HepG2 (cell line): ENCODE results near the gene P4HTM. TPM values are rescaled to one million over a fixed set of nuclear protein-coding genes. Genes with fewer than 3 reads are reported as not detected.

ENCODE experiments used
- CBX5 ChIP-seq: sonication (generic); formaldehyde crosslinking; IDR thresholded peaks from 2 replicates; pipeline ENCODE4 v1.4.0; 2020; ENCODE audit warnings: missing genetic modification reagents, borderline replicate concordance
- CREM ChIP-seq, 2 experiments: sonication (generic) in 1 of 2; formaldehyde crosslinking in 1 of 2; IDR thresholded peaks; 2 replicates each; pipeline versions ENCODE4 v1.4.0 to v1.6.1; 2016 to 2020; ENCODE audit warnings: antibody characterized with exemption in 1 of 2, mild to moderate bottlenecking in 1 of 2, missing genetic modification reagents in 1 of 2
- ELF4 ChIP-seq: sonication (generic); formaldehyde crosslinking; IDR thresholded peaks from 2 replicates; pipeline ENCODE4 v1.5.0; 2020; ENCODE audit warnings: missing genetic modification reagents, mild to moderate bottlenecking, moderate library complexity, borderline replicate concordance
- FIP1L1 ChIP-seq: fragments of 200-400 bp; formaldehyde crosslinking; IDR thresholded peaks from 2 replicates; pipeline ENCODE4 v1.6.1; 2018; ENCODE audit warnings: low read depth, mild to moderate bottlenecking, low read length, moderate library complexity, borderline replicate concordance; ENCODE audit not compliant: insufficient read depth
- HNRNPK ChIP-seq: fragments of 200-400 bp; formaldehyde crosslinking; IDR thresholded peaks from 2 replicates; pipeline ENCODE4 v1.6.1; 2018; ENCODE audit warnings: low read length, low read depth, moderate library complexity, mild to moderate bottlenecking; ENCODE audit not compliant: poor library complexity, severe bottlenecking
- IKZF4 ChIP-seq: sonication (generic); formaldehyde crosslinking; IDR thresholded peaks from 2 replicates; pipeline ENCODE4 v1.5.1; 2020; ENCODE audit warnings: borderline replicate concordance, mild to moderate bottlenecking, low read depth, missing genetic modification reagents; ENCODE audit errors: not compliant biosample characterization
- KDM4B ChIP-seq: sonication (generic); formaldehyde crosslinking; IDR thresholded peaks from 2 replicates; pipeline ENCODE4 v1.4.0; 2020; ENCODE audit warnings: missing genetic modification reagents
- KLF12 ChIP-seq: sonication (generic); formaldehyde crosslinking; IDR thresholded peaks from 2 replicates; pipeline ENCODE4 v1.4.0; 2020; ENCODE audit warnings: missing genetic modification reagents, borderline replicate concordance
- KMT2B ChIP-seq: IDR thresholded peaks from 2 replicates; pipeline ENCODE4 v1.6.1; 2016; ENCODE audit warnings: missing genetic modification reagents, missing compliant biosample characterization
- NFKBIZ ChIP-seq: IDR thresholded peaks from 2 replicates; pipeline ENCODE4 v1.6.1; 2018; ENCODE audit warnings: missing genetic modification reagents, missing compliant biosample characterization
- RFXAP ChIP-seq: sonication (generic); formaldehyde crosslinking; IDR thresholded peaks from 2 replicates; pipeline ENCODE4 v1.4.0; 2020; ENCODE audit warnings: missing genetic modification reagents, borderline replicate concordance
- SETDB1 ChIP-seq: sonication (generic); formaldehyde crosslinking; IDR thresholded peaks from 2 replicates; pipeline ENCODE4 v1.5.1; 2020; ENCODE audit warnings: missing genetic modification reagents, mild to moderate bottlenecking, borderline replicate concordance
- SP1 ChIP-seq, 2 experiments: fragments of 450-650 bp in 1 of 2; sonication (generic) in 1 of 2; formaldehyde crosslinking in 1 of 2; IDR thresholded peaks; 2 replicates each; pipeline versions ENCODE4 v1.4.0 to v1.6.1; 2016 to 2020; ENCODE audit warnings: missing genetic modification reagents in 1 of 2
- YEATS2 ChIP-seq: sonication (generic); formaldehyde crosslinking; IDR thresholded peaks from 2 replicates; pipeline ENCODE4 v1.4.0; 2020; ENCODE audit warnings: missing genetic modification reagents, borderline replicate concordance
- ZFP82 ChIP-seq: sonication (generic); formaldehyde crosslinking; IDR thresholded peaks from 2 replicates; pipeline ENCODE4 v1.5.1; 2020; ENCODE audit warnings: mild to moderate bottlenecking, missing genetic modification reagents, borderline replicate concordance
- ZNF20 ChIP-seq: sonication (generic); formaldehyde crosslinking; IDR thresholded peaks from 2 replicates; pipeline ENCODE4 v1.4.0; 2020; ENCODE audit warnings: mild to moderate bottlenecking, moderate library complexity, missing genetic modification reagents
- ZNF335 ChIP-seq: sonication (generic); formaldehyde crosslinking; IDR thresholded peaks from 2 replicates; pipeline ENCODE4 v1.4.0; 2020; ENCODE audit warnings: missing genetic modification reagents
- ZNF337 ChIP-seq: sonication (generic); formaldehyde crosslinking; IDR thresholded peaks from 2 replicates; pipeline ENCODE4 v1.5.1; 2020; ENCODE audit warnings: missing genetic modification reagents, low read depth, mild to moderate bottlenecking, borderline replicate concordance
- ZNF552 ChIP-seq: sonication (generic); formaldehyde crosslinking; IDR thresholded peaks from 2 replicates; pipeline ENCODE4 v1.9.0; 2022; ENCODE audit warnings: missing genetic modification reagents, mild to moderate bottlenecking, borderline replicate concordance
- ZNF564 ChIP-seq: sonication (generic); formaldehyde crosslinking; IDR thresholded peaks from 2 replicates; pipeline ENCODE4 v1.8.1; 2023; ENCODE audit warnings: mild to moderate bottlenecking, missing genetic modification reagents
- ZNF672 ChIP-seq: sonication (generic); formaldehyde crosslinking; IDR thresholded peaks from 2 replicates; pipeline ENCODE4 v1.8.1; 2022; ENCODE audit warnings: missing genetic modification reagents
- ZNF674 ChIP-seq: sonication (generic); formaldehyde crosslinking; IDR thresholded peaks from 2 replicates; pipeline ENCODE4 v1.5.0; 2020; ENCODE audit warnings: low read depth, mild to moderate bottlenecking, missing genetic modification reagents
- polyA plus RNA-seq, 8 experiments: library from polyadenylated mRNA; depleted of rRNA in 3 of 8; stranded (reverse) in 7 of 8; unstranded in 1 of 8; fragments of >200 nt; fragmentation: Illumina TruSeq in 4 of 8; extraction: Trizol in 4 of 8; gene quantifications; 2 replicates each; pipeline versions ENCODE4 v1.2.1 to v1.2.3, GENCODE V29; 2011 to 2016; ENCODE audit warnings: low read depth in 4 of 8, missing spikeins in 1 of 8, mixed read lengths in 1 of 8; ENCODE audit not compliant: insufficient read depth in 1 of 8
- total RNA-seq, 5 experiments: library from RNA; depleted of rRNA; stranded (reverse); fragments of >200 nt; fragmentation: Illumina TruSeq; extraction: Trizol; gene quantifications; 2 replicates each; pipeline ENCODE4 v1.2.3, GENCODE V29; 2016; ENCODE audit warnings: low read depth in 1 of 5
- TF ChIP-seq, protein P1 (sequence below): sonication (generic); formaldehyde crosslinking; IDR thresholded peaks from 2 replicates; pipeline ENCODE4 v1.4.0; 2020; ENCODE audit warnings: missing genetic modification reagents
- TF ChIP-seq, protein P2 (sequence below): IDR thresholded peaks from 2 replicates; pipeline ENCODE4 v1.6.1; 2016; ENCODE audit warnings: low read depth
- TF ChIP-seq, protein P3 (sequence below): sonication (generic); formaldehyde crosslinking; IDR thresholded peaks from 2 replicates; pipeline ENCODE4 v1.4.0; 2020; ENCODE audit warnings: missing genetic modification reagents

The P4HTM gene
- total and polyA plus RNA-seq, 2 of the 13 experiments (the other 11 are each of a cell fraction or from before 2014, with no cell fraction given) = 0.01 TPM; not detected in 1

DNA sequence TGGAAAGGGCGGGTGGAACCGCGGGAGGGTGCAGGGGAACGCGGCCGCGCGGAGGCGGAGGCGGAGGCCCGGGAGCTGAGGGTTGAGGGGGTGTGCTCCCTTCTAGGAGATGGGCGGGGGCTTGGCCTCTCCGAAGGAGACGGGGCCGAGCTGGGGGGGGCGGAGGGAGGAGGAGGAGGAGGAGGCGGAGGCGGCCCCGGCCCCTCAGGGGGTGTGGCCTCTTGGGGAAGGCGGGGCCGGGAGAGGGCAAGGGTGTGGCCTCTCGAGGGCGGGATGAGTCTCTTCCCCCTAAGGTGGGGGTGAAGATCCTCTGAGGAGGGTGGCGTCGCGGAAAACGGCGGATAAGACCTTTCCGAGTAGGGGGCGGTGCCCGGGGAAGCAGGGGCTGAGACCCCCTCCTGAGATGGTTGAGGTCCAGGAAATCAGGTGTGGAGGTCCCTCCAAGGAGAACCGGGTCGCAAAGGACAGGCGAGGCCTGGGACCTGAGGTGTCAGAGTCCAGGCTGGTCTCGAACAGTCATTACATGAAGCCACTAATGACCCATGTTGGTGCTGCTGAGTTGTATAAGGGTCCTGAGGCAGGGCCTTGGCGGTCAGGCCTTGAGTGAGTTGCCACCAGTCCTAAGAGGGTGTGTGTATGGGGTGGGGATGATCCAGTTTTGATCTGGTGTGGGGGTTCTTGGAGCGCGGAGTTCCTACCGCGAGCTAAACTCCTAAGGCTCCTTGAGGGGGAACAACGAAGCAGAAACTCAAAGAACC is 17.9 kb downstream of the P4HTM start (continued):
- TF ChIP-seq, protein P1, sequence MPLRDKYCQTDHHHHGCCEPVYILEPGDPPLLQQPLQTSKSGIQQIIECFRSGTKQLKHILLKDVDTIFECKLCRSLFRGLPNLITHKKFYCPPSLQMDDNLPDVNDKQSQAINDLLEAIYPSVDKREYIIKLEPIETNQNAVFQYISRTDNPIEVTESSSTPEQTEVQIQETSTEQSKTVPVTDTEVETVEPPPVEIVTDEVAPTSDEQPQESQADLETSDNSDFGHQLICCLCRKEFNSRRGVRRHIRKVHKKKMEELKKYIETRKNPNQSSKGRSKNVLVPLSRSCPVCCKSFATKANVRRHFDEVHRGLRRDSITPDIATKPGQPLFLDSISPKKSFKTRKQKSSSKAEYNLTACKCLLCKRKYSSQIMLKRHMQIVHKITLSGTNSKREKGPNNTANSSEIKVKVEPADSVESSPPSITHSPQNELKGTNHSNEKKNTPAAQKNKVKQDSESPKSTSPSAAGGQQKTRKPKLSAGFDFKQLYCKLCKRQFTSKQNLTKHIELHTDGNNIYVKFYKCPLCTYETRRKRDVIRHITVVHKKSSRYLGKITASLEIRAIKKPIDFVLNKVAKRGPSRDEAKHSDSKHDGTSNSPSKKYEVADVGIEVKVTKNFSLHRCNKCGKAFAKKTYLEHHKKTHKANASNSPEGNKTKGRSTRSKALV (CRISPR knock-in tag) = no peak
- no peak for TF ChIP-seq KDM4B (CRISPR knock-in tag)
- no peak for TF ChIP-seq ZNF20
- TF ChIP-seq KMT2B (CRISPR knock-in tag) = no peak
- TF ChIP-seq FIP1L1 = no peak
- TF ChIP-seq ZNF335 = no peak
- TF ChIP-seq HNRNPK = peak; percentile 42
- TF ChIP-seq, protein P2, sequence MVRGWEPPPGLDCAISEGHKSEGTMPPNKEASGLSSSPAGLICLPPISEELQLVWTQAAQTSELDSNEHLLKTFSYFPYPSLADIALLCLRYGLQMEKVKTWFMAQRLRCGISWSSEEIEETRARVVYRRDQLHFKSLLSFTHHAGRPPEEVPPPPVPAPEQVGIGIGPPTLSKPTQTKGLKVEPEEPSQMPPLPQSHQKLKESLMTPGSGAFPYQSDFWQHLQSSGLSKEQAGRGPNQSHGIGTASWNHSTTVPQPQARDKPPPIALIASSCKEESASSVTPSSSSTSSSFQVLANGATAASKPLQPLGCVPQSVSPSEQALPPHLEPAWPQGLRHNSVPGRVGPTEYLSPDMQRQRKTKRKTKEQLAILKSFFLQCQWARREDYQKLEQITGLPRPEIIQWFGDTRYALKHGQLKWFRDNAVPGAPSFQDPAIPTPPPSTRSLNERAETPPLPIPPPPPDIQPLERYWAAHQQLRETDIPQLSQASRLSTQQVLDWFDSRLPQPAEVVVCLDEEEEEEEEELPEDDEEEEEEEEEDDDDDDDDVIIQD (CRISPR knock-in tag) = no peak
- TF ChIP-seq SP1 (IDR thresholded peaks at IDR 0.05) = no peak
- TF ChIP-seq SP1 (CRISPR knock-in tag; IDR thresholded peaks at IDR 0.05) = 0 out of 2 replicates have a peak, but pooled peaks have one; percentile 32
- no peak for TF ChIP-seq ZFP82 (CRISPR knock-in tag)
- TF ChIP-seq YEATS2 (CRISPR knock-in tag) = no peak
- TF ChIP-seq CREM (IDR thresholded peaks at IDR 0.05) = no peak
- TF ChIP-seq CREM (CRISPR knock-in tag; IDR thresholded peaks at IDR 0.05) = no peak
- TF ChIP-seq, protein P3, sequence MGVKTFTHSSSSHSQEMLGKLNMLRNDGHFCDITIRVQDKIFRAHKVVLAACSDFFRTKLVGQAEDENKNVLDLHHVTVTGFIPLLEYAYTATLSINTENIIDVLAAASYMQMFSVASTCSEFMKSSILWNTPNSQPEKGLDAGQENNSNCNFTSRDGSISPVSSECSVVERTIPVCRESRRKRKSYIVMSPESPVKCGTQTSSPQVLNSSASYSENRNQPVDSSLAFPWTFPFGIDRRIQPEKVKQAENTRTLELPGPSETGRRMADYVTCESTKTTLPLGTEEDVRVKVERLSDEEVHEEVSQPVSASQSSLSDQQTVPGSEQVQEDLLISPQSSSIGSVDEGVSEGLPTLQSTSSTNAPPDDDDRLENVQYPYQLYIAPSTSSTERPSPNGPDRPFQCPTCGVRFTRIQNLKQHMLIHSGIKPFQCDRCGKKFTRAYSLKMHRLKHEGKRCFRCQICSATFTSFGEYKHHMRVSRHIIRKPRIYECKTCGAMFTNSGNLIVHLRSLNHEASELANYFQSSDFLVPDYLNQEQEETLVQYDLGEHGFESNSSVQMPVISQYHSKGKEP = no peak
- no peak for TF ChIP-seq CBX5
- no peak for TF ChIP-seq ZNF674 (CRISPR knock-in tag)
- no peak for TF ChIP-seq ELF4
- no peak for TF ChIP-seq KLF12 (CRISPR knock-in tag)
- TF ChIP-seq SETDB1 (CRISPR knock-in tag) = no peak
- no peak for TF ChIP-seq ZNF672 (CRISPR knock-in tag)
- TF ChIP-seq ZNF552 = no peak
- no peak for TF ChIP-seq ZNF564 (CRISPR knock-in tag)
- TF ChIP-seq RFXAP (CRISPR knock-in tag) = no peak
- TF ChIP-seq IKZF4 (CRISPR knock-in tag) = no peak
- no peak for TF ChIP-seq NFKBIZ (CRISPR knock-in tag)
- no peak for TF ChIP-seq ZNF337 (CRISPR knock-in tag)
